SU-DHL-6 (cell line): Measurements from ENCODE around the gene PXK.

Experiments
- H2AFZ ChIP-seq: fragments of 200-600 bp; sonication (generic); 2 replicates; pipeline ENCODE4 v1.6.1; 2014; ENCODE audit warnings: low read depth, mild to moderate bottlenecking, moderate library complexity, mixed read lengths, antibody characterized with exemption, low read length; ENCODE audit not compliant: severe bottlenecking
- H3F3A ChIP-seq: fragments of 200-600 bp; shearing (Covaris generic); 2 replicates; pipeline ENCODE4 v1.6.0; 2016; ENCODE audit warnings: antibody characterized with exemption, mild to moderate bottlenecking; ENCODE audit not compliant: insufficient read depth
- H3K27ac ChIP-seq: fragments of 200-600 bp; sonication (generic); 2 replicates; pipeline ENCODE4 v1.5.1; 2016; ENCODE audit warnings: low read depth, mild to moderate bottlenecking, low read length, moderate library complexity, mixed read lengths
- H3K27me3 ChIP-seq: fragments of 200-600 bp; sonication (generic), shearing (Covaris generic); 2 replicates; pipeline ENCODE4 v1.6.0; 2014; ENCODE audit warnings: mild to moderate bottlenecking, low read length
- H3K36me3 ChIP-seq: fragments of 200-600 bp; sonication (generic); 2 replicates; pipeline ENCODE4 v1.6.1; 2014; ENCODE audit warnings: mild to moderate bottlenecking, low read length, mixed read lengths
- H3K4me2 ChIP-seq: fragments of 300-600, 200-600 bp; shearing (Covaris generic), sonication (generic); 2 replicates; pipeline ENCODE4 v1.6.0; 2014; ENCODE audit warnings: low read length, low read depth, mild to moderate bottlenecking; ENCODE audit not compliant: poor library complexity, severe bottlenecking
- H3K4me3 ChIP-seq: fragments of 200-600 bp; sonication (generic); 2 replicates; pipeline ENCODE4 v1.5.1; 2014; ENCODE audit warnings: antibody characterized with exemption, low read length, mild to moderate bottlenecking, mixed read lengths; ENCODE audit not compliant: insufficient read depth, poor library complexity, severe bottlenecking
- H3K79me2 ChIP-seq: fragments of 200-600 bp; sonication (generic); 2 replicates; pipeline ENCODE4 v1.6.1; 2014; ENCODE audit warnings: mild to moderate bottlenecking, low read length, moderate library complexity; ENCODE audit not compliant: insufficient read depth
- H3K9ac ChIP-seq: fragments of 200-600 bp; sonication (generic); 2 replicates; pipeline ENCODE4 v1.7.0; 2014; ENCODE audit warnings: mild to moderate bottlenecking, low read length
- H3K9me2 ChIP-seq: fragments of 200-600 bp; sonication (generic); replicated peaks from 2 replicates; pipeline ENCODE4 v1.6.1; 2014; ENCODE audit warnings: low read length; ENCODE audit not compliant: insufficient read depth
- H3K9me3 ChIP-seq: fragments of 200-600 bp; sonication (generic); 2 replicates; pipeline ENCODE4 v1.6.1; 2014; ENCODE audit warnings: low read length, mixed read lengths; ENCODE audit not compliant: insufficient read depth
- H4K20me1 ChIP-seq: fragments of 200-600 bp; sonication (generic); 2 replicates; pipeline ENCODE4 v1.6.1; 2014; ENCODE audit warnings: low read depth, mild to moderate bottlenecking, antibody characterized with exemption, low read length, moderate library complexity, mixed read lengths
- CTCF ChIP-seq: fragments of 200-600 bp; sonication (generic); IDR thresholded peaks from one replicate; pipeline ENCODE4 v1.5.1; 2017; ENCODE audit warnings: antibody characterized with exemption, mild to moderate bottlenecking, low read length, moderate library complexity; ENCODE audit not compliant: insufficient read depth, poor library complexity, severe bottlenecking
- EZH2phosphoT487 ChIP-seq: fragments of 200-600 bp; sonication (generic), shearing (Covaris generic); conservative IDR thresholded peaks from 2 replicates; pipeline ENCODE4 v1.6.1; 2018; ENCODE audit warnings: mild to moderate bottlenecking, antibody characterized with exemption, low read length, moderate library complexity, mixed read lengths

Gene PXK

GRCh38 chr3:58350627-58351013, 17.9 kb downstream of the PXK start:
- Histone ChIP-seq H3K36me3 (no peaks in the 10 kb centered on the region), H3K27ac (peak overlapping the region; percentile 98), H3F3A (peaks cover 93% of the 10 kb centered on the region), H3K9ac (peak overlapping the region; percentile 64), H3K27me3 (no peaks in the 10 kb centered on the region), H3K79me2 (peaks cover 74% of the 10 kb centered on the region), H2AFZ (no peak overlapping the region), H4K20me1 (no peaks in the 10 kb centered on the region), H3K4me2 (peak overlapping the region; percentile 81), H3K9me2 (no peaks in the 10 kb centered on the region), H3K4me3 (peak overlapping the region; percentile 31), H3K9me3 (no peaks in the 10 kb centered on the region)
- TF ChIP-seq EZH2phosphoT487 (no peak), CTCF (no peak)

DNA sequence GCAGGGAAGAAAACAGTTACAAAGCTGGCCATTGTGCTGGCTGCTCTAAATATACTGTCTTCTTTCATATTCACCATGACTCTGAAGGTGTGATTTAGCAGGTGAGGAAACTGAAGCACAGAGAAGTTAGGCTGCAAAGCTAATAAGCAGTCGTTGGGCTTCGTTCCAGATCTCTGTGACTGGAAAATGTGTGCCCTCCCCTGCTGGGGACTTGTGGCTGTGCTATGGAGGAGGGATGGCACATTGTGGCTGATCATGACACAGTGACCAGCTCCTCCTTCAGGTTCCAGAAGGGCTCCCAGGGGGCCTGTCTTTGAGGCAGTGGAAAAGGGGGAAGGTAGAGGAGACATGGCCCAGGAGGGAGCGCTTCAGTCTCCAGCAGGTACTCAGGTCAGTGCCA, 19.2 kb downstream of the PXK start:
- no peaks in the 10 kb centered on the region for H3K9me2 ChIP-seq
- H3K9ac ChIP-seq, result peak overlapping the region; percentile 64
- H3K27me3 ChIP-seq, result no peaks in the 10 kb centered on the region
- no peak overlapping the region for H2AFZ ChIP-seq
- no peaks in the 10 kb centered on the region for H4K20me1 ChIP-seq
- TF ChIP-seq EZH2phosphoT487 (no peak), CTCF (peak; percentile 10)
- no peaks in the 10 kb centered on the region for H3K9me3 ChIP-seq
- H3K27ac ChIP-seq, result peak overlapping the region; percentile 98
- peaks cover 76% of the 10 kb centered on the region for H3K79me2 ChIP-seq
- peak overlapping the region; percentile 33 for H3K4me3 ChIP-seq
- no peaks in the 10 kb centered on the region for H3K36me3 ChIP-seq
- H3K4me2 ChIP-seq, result peak overlapping the region; percentile 81
- peaks cover 95% of the 10 kb centered on the region for H3F3A ChIP-seq

- Histone ChIP-seq H2AFZ (no peak overlapping the region), H3K4me3 (peak overlapping the region; percentile 33), H3K27ac (peak overlapping the region; percentile 98), H3K4me2 (peak overlapping the region; percentile 81), H3K79me2 (peaks cover 76% of the 10 kb centered on the region), H3K27me3 (no peaks in the 10 kb centered on the region), H3K9me2 (no peaks in the 10 kb centered on the region), H3K9ac (peak overlapping the region; percentile 64), H4K20me1 (no peaks in the 10 kb centered on the region), H3K36me3 (no peaks in the 10 kb centered on the region), H3F3A (peaks cover 93% of the 10 kb centered on the region), H3K9me3 (no peaks in the 10 kb centered on the region)
- TF ChIP-seq CTCF, result no peak
Observed at GRCh38 chr3:58352626-58353025, 19.9 kb downstream of the PXK start.
